AG09319 (cell line): ENCODE measurements around the gene DPM2.

Experiments used
- DNase-seq: peaks from one replicate; pipeline ENCODE4 v3.0.0-alpha.2; 2010; ENCODE audit warnings: low read depth; ENCODE audit errors: extremely low read depth
- TF ChIP-seq, protein P1 (sequence below): IDR thresholded peaks from 2 replicates; pipeline ENCODE4 v1.5.1; 2011; ENCODE audit warnings: low read depth, mild to moderate bottlenecking, inconsistent platforms, low read length, moderate library complexity

DPM2 gene

GRCh38 chr9:127976498-127976897 is 38.8 kb upstream of the DPM2 start:
- no peak for DNase-seq
- TF ChIP-seq, protein P1, sequence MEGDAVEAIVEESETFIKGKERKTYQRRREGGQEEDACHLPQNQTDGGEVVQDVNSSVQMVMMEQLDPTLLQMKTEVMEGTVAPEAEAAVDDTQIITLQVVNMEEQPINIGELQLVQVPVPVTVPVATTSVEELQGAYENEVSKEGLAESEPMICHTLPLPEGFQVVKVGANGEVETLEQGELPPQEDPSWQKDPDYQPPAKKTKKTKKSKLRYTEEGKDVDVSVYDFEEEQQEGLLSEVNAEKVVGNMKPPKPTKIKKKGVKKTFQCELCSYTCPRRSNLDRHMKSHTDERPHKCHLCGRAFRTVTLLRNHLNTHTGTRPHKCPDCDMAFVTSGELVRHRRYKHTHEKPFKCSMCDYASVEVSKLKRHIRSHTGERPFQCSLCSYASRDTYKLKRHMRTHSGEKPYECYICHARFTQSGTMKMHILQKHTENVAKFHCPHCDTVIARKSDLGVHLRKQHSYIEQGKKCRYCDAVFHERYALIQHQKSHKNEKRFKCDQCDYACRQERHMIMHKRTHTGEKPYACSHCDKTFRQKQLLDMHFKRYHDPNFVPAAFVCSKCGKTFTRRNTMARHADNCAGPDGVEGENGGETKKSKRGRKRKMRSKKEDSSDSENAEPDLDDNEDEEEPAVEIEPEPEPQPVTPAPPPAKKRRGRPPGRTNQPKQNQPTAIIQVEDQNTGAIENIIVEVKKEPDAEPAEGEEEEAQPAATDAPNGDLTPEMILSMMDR, result no peak

DNA sequence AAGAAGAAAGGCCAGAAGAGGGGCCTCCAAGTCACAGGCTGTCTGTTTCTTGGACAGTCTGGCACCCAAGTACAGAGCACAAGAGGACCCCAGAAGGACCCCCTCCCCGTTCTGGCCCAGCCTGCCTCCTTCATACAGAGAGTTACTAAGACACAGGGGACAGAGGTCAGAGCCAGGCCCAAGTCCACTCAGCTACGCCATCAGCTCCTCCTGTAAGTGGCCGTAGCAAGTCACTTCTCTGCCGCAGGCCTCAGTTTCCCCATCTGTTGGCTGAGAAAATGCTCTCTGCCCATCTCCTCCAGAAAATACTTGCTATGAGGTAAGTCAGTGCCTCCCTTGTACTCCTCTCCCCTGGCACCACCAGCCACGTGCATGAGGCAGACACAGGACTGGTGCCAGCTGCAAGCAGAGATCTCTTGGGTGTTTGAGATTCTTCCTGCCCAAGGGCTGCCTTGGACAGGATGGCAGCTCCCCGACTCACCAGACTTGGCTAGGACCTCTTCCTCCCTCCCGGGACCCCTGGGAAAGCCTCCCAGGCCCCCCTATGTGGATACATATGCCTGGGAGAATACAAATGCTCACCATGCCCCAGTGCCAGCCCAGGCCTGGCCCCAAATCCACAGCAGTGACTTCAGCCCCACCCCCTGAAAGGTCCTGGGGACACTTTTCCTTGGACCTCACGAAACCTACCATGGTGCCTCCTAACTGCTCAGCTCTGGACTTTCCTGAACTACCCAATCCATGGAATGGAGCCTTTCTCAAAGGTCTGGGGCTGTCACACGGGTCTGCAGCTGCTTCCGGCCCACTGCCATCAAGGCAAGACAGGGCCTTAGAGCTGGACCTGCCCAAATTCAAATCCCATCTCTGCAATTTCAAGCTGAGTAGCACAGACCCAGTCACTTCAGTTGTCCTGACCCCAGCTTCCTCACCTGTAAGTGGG is 38.0 kb upstream of the DPM2 start:
- TF ChIP-seq, protein P1, result no peak
- no peak for DNase-seq

DNA sequence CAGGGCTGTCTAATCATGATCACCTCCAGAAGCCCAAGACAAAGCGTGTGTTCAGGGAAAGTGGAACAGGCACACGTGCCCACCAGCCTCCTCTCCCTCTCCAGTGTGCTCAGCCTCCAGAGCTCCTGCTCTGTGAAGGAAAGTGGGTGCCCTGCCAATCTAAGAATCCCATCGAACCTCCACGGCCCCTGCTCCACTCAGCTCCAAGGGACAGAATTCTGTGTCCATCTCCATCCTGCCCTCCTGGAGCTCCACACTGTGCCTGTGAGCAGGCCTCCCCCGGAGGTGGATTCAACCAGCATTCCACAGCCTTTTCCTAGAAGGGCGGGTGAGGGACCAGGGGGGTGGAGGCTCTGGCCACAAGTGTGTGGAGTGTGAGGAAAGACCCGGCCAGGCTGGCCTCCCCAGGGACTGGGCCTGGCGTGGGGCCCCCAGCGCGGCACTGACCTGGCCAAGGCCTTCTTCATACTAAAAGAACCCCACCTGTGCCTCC is 37.2 kb upstream of the DPM2 start:
- DNase-seq, result no peak

GRCh38 chr9:127974001-127974768 is 36.5 kb upstream of the DPM2 start:
- no peak for DNase-seq
- TF ChIP-seq, protein P1, result no peak

More for the DNA sequence above, 37.2 kb upstream of the DPM2 start:
- TF ChIP-seq, protein P1, result no peak

DNA sequence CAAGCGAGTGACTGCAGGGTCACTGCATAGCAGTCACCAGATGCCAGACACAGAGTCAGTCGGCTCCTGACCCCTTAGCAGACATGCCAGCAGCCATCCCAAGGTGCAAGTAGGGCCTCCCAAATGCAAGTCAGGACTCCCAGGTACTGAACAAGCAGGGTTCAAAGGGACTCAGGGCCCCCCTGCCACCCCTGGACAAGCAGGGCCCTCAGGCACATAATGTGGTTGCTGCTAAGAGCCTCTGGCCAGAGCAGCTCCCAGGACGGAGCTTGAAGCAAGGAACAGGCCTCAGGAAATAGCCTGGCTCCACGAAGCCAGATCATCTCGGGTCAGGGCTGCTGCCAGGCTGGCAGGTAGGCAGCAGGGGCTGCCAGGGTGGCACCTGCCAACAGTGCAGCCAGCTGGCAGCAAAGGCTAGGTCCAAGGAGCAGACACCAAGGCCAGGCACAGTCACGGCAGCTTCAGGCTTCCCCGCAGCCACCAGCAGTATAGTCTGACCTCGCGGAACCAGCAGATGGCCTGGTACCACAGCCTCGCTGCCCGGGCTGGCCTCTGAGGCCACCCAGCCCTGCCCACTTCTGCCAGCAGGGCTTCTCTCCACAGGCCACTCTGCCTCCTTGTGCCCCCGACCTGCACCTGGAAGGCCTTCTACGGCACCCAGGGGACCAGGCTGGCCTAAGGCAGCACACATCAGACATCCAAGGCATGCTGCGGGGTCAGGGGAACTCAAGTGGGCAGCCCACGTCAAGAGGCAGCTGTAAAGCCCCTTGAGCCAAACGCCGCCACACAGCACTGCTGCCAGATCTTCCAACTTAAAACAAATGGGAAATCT is 35.7 kb upstream of the DPM2 start:
- TF ChIP-seq, protein P1, result no peak
- DNase-seq, result no peak

- DNase-seq, result no peak
- TF ChIP-seq, protein P1, result no peak
Measured at GRCh38 chr9:127972236-127972871, 34.7 kb upstream of the DPM2 start.
